Endothelial cell of hepatic sinusoid (primary cell): Measurements from ENCODE around the gene AHCYL2.

Experiments used
- in situ Hi-C: cut with HindIII; loops from 2 replicates; pipeline ENCODE4 v1.10.0; 2017; ENCODE audit warnings: low sequenced_read_pairs

AHCYL2 gene

GRCh38 chr7:129376076-129376777, 151.4 kb downstream of the AHCYL2 start:
- in situ Hi-C loops = no loop called here

- in situ Hi-C loops = no loop called here
Measured at GRCh38 chr7:129376778-129377700, 152.2 kb downstream of the AHCYL2 start.

- in situ Hi-C loops = no loop called here
Measured at GRCh38 chr7:129381710-129382484, 157.1 kb downstream of the AHCYL2 start.

- in situ Hi-C loops = no loop called here
Measured at GRCh38 chr7:129383542-129384132, 158.8 kb downstream of the AHCYL2 start.

GRCh38 chr7:129385116-129385515, 160.3 kb downstream of the AHCYL2 start:
- in situ Hi-C loops = no loop called here

- in situ Hi-C loops = no loop called here
Measured at GRCh38 chr7:129385598-129385997, 160.8 kb downstream of the AHCYL2 start.

GRCh38 chr7:129386506-129386905, 161.7 kb downstream of the AHCYL2 start:
- in situ Hi-C loops = no loop called here

GRCh38 chr7:129387537-129387936, 162.7 kb downstream of the AHCYL2 start:
- in situ Hi-C loops = no loop called here

- in situ Hi-C loops = no loop called here
Measured at GRCh38 chr7:129388333-129389098, 163.7 kb downstream of the AHCYL2 start.

- in situ Hi-C loops = no loop called here
Measured at GRCh38 chr7:129389829-129390228, 165.0 kb downstream of the AHCYL2 start.

GRCh38 chr7:129390314-129390713, 165.5 kb downstream of the AHCYL2 start:
- in situ Hi-C loops = no loop called here

GRCh38 chr7:129391546-129392171, 166.8 kb downstream of the AHCYL2 start:
- in situ Hi-C loops = no loop called here

- in situ Hi-C loops = no loop called here
Measured at GRCh38 chr7:129393255-129393654, 168.4 kb downstream of the AHCYL2 start.

GRCh38 chr7:129394101-129394500, 169.3 kb downstream of the AHCYL2 start:
- in situ Hi-C loops = no loop called here

GRCh38 chr7:129394982-129395914, 170.4 kb downstream of the AHCYL2 start:
- in situ Hi-C loops = no loop called here

GRCh38 chr7:129401228-129401966, 176.6 kb downstream of the AHCYL2 start:
- in situ Hi-C loops = no loop called here

GRCh38 chr7:129401967-129402860, 177.4 kb downstream of the AHCYL2 start:
- in situ Hi-C loops = no loop called here
